ENCODE results near the gene SPATA31E1.

SPATA31E1 gene

DNA sequence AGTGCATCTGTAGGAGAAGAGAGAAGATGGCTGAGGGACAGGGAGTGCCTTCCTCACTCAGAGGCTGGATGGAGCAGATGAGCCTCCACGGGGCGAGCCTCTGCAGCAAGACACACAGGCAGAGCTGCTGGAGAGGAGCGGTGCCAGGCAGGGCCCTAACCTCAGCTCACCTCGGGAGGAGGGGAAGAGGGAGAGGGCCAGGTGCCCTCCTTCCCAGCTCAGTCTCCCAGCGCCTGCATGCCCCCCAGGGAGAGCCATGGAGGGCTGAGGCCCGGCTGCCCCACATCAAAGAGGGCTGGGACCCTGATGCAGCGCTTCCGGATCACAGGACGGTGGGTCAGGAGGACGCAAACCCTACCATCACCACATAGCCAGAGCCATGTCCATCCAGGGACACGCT, 13.6 kb upstream of the SPATA31E1 start:
- H3K4me1 ChIP-seq (ENCODE audit: control insufficient read depth in 1 of 2, insufficient read depth in 1 of 2, low read depth in 1 of 2, low read length in 1 of 2): no peaks in the 10 kb centered on the region
- no peaks in the 10 kb centered on the region for H3K36me3 ChIP-seq
- H3K9me3 ChIP-seq: no peaks in the 10 kb centered on the region
- H3K4me3 ChIP-seq (ENCODE audit: low read depth in 1 of 2, low read length in 1 of 2): no peak overlapping the region
- no peaks in the 10 kb centered on the region for H3K27me3 ChIP-seq
- no peak overlapping the region for H3K27ac ChIP-seq
- TF ChIP-seq, protein P1, sequence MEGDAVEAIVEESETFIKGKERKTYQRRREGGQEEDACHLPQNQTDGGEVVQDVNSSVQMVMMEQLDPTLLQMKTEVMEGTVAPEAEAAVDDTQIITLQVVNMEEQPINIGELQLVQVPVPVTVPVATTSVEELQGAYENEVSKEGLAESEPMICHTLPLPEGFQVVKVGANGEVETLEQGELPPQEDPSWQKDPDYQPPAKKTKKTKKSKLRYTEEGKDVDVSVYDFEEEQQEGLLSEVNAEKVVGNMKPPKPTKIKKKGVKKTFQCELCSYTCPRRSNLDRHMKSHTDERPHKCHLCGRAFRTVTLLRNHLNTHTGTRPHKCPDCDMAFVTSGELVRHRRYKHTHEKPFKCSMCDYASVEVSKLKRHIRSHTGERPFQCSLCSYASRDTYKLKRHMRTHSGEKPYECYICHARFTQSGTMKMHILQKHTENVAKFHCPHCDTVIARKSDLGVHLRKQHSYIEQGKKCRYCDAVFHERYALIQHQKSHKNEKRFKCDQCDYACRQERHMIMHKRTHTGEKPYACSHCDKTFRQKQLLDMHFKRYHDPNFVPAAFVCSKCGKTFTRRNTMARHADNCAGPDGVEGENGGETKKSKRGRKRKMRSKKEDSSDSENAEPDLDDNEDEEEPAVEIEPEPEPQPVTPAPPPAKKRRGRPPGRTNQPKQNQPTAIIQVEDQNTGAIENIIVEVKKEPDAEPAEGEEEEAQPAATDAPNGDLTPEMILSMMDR (IDR thresholded peaks at IDR 0.05): no peak

DNA sequence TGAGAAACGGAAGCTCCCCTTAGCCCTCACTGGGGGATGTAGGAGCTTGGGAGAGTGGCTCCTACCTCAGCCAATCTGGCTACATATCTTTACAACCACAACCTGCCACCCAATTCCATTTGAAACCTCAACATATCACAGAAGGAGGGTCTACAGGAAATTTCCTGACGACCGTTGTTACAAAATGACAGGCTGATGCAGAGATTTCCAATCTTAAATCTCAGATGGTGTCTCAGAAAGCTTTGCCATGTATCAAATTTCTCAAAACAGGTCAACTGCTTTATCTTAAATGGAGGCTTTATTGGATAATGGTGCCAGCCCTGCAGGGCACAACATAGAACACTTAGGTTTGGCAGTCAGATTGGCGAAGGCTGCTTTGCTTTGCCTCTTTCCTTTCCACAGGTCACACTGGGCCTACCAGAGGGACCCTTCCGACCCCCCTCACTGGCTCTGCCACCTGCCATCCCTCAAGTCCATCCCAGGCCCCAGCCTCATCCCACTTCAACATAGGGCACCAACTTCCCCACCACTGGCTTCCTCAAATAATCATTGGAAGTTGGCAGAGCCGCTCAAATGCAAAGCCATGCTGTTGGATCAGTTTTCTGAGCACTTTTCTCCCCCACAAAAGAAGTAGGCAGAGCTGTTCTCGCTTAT, 11.1 kb upstream of the SPATA31E1 start:
- no peak overlapping the region for H3K27ac ChIP-seq
- TF ChIP-seq, protein P1 (IDR thresholded peaks at IDR 0.05): no peak
- no peaks in the 10 kb centered on the region for H3K36me3 ChIP-seq
- no peak overlapping the region for H3K4me3 ChIP-seq (ENCODE audit: low read depth in 1 of 2, low read length in 1 of 2)
- no peaks in the 10 kb centered on the region for H3K27me3 ChIP-seq
- H3K9me3 ChIP-seq: no peaks in the 10 kb centered on the region
- H3K4me1 ChIP-seq (ENCODE audit: control insufficient read depth in 1 of 2, insufficient read depth in 1 of 2, low read depth in 1 of 2, low read length in 1 of 2): no peaks in the 10 kb centered on the region

DNA sequence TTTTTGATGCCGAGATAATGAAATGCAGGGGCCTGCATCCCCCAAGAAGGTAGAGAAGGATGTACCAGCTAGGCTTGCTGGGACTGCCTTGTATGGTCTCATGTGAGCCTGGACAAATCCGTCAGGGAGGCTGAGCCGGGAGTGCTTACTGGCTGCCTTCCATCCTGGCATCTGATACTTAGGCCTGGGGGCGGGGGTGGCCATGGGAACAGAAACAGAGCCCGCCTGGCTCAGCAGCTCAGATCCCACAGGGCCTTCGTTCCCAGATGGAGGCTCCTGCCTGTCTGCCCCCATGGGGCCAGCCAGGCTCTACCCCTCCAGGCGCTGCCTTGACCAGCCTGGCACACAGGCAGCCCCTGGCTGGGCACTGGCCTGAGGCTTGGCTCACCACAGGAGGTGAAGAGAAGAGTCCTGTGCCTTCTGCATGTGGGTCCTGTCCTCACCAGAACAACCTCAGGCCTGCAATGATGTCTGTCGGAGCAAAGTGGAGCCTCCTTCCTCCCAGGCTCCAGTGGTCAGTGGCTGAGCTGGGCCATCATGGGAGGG, 10.5 kb upstream of the SPATA31E1 start:
- no peak overlapping the region for H3K27ac ChIP-seq
- no peak overlapping the region for H3K4me3 ChIP-seq (ENCODE audit: low read depth in 1 of 2, low read length in 1 of 2)
- TF ChIP-seq, protein P1 (IDR thresholded peaks at IDR 0.05): no peak
- no peaks in the 10 kb centered on the region for H3K27me3 ChIP-seq
- no peaks in the 10 kb centered on the region for H3K9me3 ChIP-seq
- no peaks in the 10 kb centered on the region for H3K4me1 ChIP-seq (ENCODE audit: control insufficient read depth in 1 of 2, insufficient read depth in 1 of 2, low read depth in 1 of 2, low read length in 1 of 2)
- H3K36me3 ChIP-seq: no peaks in the 10 kb centered on the region

DNA sequence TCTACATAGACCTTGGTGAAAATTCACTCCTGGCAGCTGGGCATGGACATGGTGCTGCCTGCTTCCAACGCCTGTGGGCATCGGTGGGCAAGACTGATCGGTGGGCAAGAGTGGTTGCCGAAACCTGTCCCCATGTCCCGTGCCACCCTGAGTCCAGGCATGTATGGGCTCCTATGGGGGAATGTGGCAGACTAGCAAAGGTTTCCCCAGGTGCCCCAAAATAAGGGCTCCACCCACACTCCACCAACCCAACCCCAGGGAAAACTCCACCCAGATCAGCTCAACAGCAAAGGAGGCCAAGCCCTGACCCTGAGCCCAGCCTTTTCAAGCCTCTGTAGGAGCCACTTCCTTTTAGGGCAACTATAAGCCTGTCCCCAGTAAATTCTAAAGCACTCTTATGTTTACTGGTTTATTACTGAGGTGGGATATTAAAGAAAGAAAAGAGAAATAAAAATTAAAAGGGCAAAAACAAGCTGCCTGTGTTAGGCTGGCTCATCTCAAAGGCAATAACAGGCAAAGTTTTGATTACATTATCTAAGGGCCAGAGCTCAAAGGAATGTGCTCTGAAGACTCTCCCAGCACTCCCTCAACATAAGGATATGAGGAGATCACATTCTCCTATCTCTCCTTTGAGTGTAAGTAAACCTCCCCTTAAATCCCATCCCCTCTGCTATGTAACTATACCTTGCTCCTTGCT, 8.9 kb upstream of the SPATA31E1 start:
- H3K27ac ChIP-seq: no peak overlapping the region
- no peaks in the 10 kb centered on the region for H3K36me3 ChIP-seq
- no peaks in the 10 kb centered on the region for H3K9me3 ChIP-seq

DNA sequence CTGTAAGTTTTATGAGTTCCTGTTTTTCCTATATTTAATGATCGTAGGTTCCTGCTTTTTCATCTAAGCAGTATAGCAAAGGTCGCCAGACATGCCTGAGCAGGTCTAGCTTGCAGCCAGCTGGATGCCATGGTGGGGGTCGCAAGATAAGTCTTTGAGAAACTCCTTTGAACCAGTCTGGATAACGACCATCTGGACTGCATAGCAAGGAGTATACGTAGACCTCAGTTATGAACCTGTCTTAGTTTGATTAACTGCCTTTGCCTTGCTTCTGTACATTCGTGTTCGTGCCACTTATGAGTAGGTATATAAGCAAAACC, 8.4 kb upstream of the SPATA31E1 start:
- H3K36me3 ChIP-seq: no peaks in the 10 kb centered on the region
- H3K9me3 ChIP-seq: no peaks in the 10 kb centered on the region
- no peaks in the 10 kb centered on the region for H3K27me3 ChIP-seq
- TF ChIP-seq, protein P1 (IDR thresholded peaks at IDR 0.05): no peak
- no peaks in the 10 kb centered on the region for H3K4me1 ChIP-seq (ENCODE audit: control insufficient read depth in 1 of 2, insufficient read depth in 1 of 2, low read depth in 1 of 2, low read length in 1 of 2)
- H3K4me3 ChIP-seq (ENCODE audit: low read depth in 1 of 2, low read length in 1 of 2): no peak overlapping the region
- H3K27ac ChIP-seq: no peak overlapping the region

More for the DNA sequence above, 8.9 kb upstream of the SPATA31E1 start:
- TF ChIP-seq, protein P1 (IDR thresholded peaks at IDR 0.05): no peak
- H3K4me3 ChIP-seq (ENCODE audit: low read depth in 1 of 2, low read length in 1 of 2): no peak overlapping the region
- H3K4me1 ChIP-seq (ENCODE audit: control insufficient read depth in 1 of 2, insufficient read depth in 1 of 2, low read depth in 1 of 2, low read length in 1 of 2): no peaks in the 10 kb centered on the region
- H3K27me3 ChIP-seq: no peaks in the 10 kb centered on the region

Data from neutrophil (primary cell).